Activated CD8-positive, alpha-beta memory T cell treated with anti-CD3 and anti-CD28 coated beads for 24 hours (primary cell): ENCODE data around the gene DNASE2.
"Not testable (repeated sequence)": the region's sequence is repeated elsewhere in the genome, so short reads cannot be mapped to it uniquely, and the experiment has no call there.

ENCODE experiments used
- DNase-seq: peaks from one replicate; pipeline ENCODE4 v3.0.0-alpha.2; 2020

The DNASE2 gene

DNA sequence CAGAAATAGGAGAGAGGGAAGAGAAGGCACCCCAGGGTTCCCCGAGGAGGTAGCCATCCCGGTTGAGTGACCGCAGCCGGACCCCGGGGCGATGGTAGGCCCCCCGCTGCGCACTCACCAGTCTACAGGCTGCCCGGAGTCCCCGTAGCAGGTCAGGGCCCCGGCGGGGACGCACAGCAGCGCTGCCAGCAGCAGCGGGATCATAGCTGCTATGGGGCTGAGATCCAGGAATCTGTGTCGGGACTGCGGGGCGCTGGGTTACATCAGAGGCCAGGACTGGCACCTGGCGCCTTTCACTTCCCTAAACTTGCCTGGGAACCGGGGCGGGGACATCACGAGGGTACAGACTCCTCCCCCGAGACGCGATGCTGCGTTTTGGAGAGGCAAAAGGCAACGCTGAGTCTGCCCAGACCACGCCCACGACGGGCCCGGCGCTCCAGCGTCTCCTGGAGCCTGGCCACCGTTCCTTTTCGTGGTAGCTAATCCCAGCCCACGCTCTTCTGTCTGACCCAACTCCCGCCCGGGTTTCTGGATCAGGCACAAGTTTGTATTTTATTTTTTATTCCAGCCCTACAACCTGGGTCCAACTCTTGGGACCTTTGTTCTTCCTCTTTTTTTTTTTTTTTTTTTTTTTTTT, at the start of gene DNASE2:
Gene DNASE2, minus strand, starts transcription at position 278 of the 637 bp plus-strand sequence. Its CDS starts 74 bp downstream, at position 204.
- peak; percentile 93 for DNase-seq

DNA sequence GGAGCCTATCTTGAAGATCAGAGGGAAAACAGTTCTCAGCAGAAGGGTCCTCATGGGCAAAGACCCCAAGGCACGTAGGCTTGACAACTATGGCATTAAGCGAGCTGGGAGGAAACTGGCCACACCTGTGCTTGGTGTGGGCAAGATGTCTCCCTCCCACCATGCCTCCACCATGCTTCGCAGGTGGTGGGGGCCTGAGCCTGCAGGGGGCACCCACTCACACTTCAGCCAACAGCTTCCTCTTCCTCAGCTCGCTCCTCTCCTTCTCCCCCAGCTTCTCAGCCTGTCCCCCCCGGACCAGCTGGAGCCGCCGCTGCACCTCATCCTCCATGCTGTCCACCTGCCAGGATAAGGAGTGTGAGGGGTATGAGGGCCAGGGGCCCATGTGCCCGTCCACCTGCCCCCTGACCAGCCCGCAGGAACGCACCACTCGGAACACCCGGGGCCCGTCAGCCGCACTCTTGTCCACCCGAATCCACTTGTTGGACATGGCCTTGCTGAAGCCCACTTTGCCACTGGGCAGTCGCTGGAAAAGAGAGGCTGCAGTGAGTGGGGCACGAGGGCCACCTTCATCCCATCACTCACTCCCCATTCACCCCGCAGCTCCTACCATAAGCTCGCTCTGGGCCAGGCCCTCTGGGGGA, 48.9 kb upstream of the DNASE2 start:
- no peak for DNase-seq

GRCh38 chr19:12924621-12925310, 43.5 kb upstream of the DNASE2 start:
- no peak for DNase-seq

- DNase-seq = no peak
These were observed 41.7 kb upstream of the DNASE2 start for GRCh38 chr19:12922959-12923358.

- DNase-seq = no peak
These were observed 39.8 kb upstream of the DNASE2 start for GRCh38 chr19:12921047-12921446.

DNA sequence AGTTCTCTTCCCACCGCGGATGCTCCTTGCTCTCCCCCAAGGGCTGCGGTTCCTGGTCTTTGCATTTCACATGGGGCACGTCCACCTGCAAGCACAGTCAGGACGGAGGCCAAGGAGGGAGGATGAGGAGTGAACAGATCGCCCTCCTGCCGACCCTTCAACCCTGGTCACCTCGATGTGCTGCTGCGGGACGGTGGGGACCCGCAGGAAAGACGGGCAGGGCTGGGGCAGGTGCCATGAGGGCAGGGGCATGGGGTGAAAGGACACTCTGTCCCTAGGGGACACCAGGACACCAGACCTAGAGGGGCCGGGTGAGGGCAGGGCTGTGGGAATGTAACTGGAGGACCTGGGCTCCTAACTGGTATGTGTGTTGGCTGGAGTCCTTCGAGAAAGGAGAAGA, 37.0 kb upstream of the DNASE2 start:
- no peak for DNase-seq

DNA sequence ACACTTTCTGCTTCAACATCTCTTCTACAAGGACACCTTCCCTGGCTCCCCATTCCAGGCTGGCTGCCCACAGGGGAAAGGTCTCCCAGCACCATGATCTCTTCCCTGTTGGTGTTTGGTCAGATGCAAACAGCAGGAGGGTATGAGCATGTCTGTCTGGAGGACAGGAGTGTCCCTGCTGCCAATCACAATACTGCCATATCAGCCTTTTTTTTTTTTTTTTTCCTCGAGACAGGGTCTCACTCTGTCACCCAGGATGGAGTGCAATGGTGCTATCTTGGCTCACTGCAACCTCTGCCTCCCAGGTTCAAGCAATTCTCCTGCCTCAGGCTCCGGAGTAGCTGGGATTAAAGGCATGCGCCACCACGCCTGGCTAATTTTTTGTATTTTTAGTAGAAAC, 34.6 kb upstream of the DNASE2 start:
- not testable (repeated sequence) for DNase-seq

DNA sequence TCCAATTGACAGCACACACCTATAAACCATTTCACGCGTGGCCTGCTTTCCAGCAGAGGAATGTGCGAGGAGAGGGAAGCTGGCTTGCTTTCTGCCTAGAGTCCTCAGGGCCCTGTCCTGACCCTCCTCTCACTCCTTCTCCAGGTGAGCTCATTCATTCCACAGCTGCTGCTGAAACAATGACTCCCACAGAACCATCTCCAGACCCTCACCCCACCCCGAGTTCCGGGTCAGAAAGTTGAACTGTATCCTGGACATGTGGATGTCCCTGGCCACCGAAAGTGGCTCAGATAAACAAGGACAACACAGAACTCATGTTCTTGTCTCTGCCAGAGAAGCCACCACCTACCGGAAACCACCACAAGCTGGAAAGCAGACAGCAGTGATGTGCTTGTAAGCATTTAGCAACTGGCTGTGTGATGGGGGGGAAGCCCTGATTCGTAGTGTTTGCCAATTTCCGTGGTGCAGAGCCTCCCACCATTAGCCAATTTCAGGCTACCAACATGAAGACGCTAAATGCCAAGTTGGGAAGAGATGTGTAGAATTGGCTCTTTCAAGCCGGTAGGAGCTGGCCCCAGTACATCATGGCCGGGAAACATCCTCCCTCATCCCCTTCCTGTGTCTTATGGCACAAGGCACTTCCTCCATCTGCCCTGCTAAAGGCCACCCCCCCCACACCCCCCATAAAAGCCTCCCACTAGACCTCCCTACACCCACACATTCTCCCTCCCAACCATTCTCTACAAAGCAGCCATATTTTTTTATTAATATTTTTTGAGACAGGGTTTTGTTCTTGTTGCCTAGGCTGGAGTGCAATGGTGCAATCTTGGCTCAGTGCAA, 32.8 kb upstream of the DNASE2 start:
- DNase-seq = peak; percentile 75

DNA sequence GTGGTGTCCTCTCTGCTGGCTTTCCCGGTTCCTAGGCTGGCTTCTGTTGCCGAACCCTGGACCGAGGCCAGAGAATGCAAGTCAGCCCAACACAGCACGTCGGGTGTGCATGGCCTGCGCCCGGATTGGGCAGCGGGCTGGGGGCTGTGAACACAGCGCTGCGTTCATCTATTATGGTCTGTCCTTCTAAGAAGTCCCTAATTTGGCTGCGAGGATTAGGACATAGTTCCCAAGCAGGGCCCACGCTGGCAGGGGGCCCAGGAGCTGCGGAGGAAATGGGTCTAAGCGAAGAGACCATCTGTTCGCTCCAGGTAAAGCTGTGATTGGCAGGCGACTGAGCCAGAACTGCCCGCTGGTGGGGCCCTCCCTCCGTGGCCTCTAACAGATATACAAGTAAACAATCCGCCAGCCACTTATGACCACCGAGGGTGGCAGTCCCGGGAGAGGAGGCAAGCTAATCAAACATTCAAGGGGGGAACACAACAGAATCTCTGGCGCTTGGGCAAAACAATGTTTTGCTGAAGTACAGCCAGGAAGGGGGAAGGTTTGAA, 31.8 kb upstream of the DNASE2 start:
- no peak for DNase-seq

DNA sequence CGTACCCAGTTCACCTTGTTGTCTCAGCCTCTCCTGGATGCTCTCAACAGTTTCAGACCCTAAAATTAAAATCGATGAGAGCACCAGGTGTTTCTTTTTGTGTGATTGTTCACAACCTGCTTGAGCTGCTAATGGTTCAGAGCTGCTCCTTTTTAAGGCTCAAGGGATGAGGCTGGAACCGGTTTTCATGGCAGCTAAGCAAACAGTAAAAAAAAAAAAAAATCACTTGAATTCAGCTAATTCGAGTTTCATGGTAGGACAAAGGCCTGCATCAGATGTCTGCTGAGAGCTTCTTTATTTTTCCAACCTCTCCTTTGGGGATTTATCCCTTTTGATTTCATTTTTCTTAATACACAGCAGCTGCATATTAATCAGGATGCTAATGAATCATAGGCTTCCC, 31.3 kb upstream of the DNASE2 start:
- DNase-seq = no peak

DNA sequence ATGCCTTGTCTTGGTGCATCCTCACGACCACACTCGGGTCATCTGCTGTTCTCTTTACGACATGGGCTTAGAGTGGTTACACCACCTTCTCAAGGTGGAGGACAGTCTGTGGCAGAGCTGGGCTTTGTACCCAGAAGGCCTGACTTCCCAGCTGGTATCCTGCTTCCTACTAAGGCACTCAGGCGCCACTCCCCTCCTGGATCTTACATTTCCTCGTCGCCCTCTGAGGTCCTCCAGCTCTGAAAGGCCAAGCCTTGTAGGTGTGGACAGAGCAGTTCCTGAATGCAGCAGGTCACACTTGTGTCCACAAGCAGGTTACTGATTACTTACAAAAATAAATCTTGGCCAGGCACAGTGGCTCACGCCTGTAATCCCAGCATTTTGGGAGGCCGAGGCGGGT, 25.9 kb upstream of the DNASE2 start:
- no peak for DNase-seq

DNA sequence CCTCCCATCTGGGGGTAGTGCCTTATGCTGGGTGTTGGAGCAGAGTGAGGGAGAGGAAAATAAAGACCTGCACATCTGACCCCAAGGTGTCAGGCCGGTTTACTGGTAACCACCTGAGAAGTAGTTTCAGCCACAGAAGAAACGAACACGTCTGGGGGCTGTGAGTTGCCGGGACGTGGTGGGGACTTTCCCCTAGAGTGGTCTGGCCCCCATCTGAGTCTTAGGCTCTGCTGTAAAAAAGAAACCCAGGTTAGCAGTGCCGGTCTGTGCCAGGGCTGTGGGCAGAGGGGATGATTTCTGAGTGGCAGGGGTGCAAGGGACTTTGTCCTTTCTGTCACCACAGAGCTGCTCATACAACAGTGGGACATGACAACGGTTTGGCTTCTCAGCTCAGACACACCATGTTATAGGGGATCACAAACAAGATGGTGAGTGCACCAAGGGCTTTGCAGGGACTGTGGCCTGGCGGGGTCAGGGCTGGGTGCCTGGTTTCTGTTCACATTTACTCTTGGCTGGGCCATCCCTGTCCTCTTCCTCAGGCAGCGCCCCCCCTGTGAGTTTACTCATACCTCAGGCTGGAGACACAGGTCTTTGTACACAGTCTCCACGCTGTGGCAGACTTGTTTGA, 18.8 kb upstream of the DNASE2 start:
- no peak for DNase-seq

- DNase-seq = no peak
These were observed 15.2 kb upstream of the DNASE2 start for GRCh38 chr19:12896460-12896859.

GRCh38 chr19:12893582-12893981, 12.3 kb upstream of the DNASE2 start:
- DNase-seq = no peak

- no peak for DNase-seq
These were observed 10.3 kb upstream of the DNASE2 start for GRCh38 chr19:12891553-12892021.

DNA sequence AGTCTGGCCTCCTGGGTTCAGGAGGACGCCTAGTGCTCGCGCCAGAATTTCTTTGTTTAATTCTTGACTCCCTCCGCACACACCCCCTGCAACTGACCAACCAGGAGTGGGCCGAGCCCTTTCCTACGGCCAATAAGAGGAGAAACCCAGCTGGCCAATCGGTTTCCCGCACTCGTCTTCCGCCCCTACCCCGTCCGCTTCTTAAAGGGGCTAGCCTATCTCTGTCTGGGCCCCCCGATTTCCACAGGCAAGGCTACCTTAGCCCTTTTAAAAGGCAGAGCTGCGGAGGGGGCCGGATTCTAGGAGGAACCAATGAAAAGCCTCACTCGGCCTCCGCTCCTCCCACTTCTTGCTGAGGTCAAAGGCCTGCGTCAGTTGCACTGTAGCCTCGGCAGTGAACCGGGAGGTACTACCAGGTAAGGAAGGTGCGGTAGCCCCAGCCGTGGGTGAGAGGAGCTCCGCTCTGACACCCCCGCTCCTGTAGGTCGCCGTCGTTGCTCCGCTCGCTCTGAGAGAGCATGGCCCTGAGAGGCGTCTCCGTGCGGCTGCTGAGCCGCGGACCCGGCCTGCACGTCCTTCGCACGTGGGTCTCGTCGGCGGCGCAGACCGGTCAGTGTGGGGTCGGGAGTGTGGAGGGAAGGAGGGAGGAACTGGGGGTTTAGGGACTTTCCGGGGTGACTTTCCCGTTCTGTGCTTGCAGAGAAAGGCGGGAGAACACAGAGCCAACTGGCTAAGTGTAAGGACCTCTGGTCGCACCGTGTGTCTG, 9.7 kb upstream of the DNASE2 start, which contains the start of gene GCDH:
Gene GCDH, plus strand, starts transcription at position 374 of the 766 bp plus-strand sequence. Its CDS starts 145 bp downstream, at position 519.
- peak; percentile 94 for DNase-seq

- not testable (repeated sequence) for DNase-seq
These were observed 9.1 kb upstream of the DNASE2 start for GRCh38 chr19:12890299-12890786.

DNA sequence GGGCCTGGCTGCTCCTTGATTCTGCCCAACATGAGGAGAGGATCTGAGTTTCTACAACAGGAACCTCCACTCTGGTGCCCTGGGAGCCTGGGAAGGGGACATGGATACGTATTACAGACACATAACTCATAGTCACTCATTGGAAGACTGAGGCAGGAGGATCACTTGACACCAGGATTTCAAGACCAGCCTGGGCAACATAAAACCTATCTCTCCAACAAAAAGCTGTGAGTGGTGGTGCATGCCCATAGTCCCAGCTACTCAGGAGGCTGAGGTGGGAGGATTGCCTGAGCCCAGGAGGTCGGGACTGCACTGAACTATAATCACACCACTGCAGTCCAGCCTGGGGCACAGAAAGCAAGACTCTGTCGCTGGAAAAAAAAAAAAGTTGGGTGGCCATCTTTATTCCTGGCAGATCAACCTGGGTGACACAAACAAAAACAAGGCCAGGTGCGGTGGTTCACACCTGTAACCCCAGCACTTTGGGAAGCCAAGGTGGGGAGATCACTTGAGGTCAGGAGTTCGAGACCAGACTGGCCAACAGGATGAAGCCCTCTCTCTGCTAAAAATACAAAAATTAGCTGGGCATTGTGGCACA, 6.9 kb upstream of the DNASE2 start:
- DNase-seq = no peak

- DNase-seq = no peak
These were observed 5.9 kb upstream of the DNASE2 start, which contains the start of gene KLF1 for GRCh38 chr19:12886969-12887747. KLF1 (minus strand) TSS chr19:12887201; CDS start chr19:12887140, 61 bp downstream.

GRCh38 chr19:12886651-12886968, 5.4 kb upstream of the DNASE2 start:
- DNase-seq = no peak
